Esophagus squamous epithelium (tissue), 4 donors: Measurements from ENCODE around the gene SKIC3.

Source experiments
- CTCF ChIP-seq, 6 experiments: fragments of 450-650 bp in 4 of 6; fragments of 200-600 bp in 2 of 6; sonication (generic) in 2 of 6; IDR thresholded peaks; one replicate each; pipeline ENCODE4 v1.5.1; 2016 to 2019; ENCODE audit warnings: antibody characterized with exemption in 6 of 6, mild to moderate bottlenecking in 4 of 6, moderate library complexity in 4 of 6
- POLR2A ChIP-seq, 4 donors: fragments of 450-650 bp; IDR thresholded peaks; one replicate each; pipeline ENCODE4 v1.6.1; 2017; ENCODE audit warnings: antibody characterized with exemption in 4 of 4, mild to moderate bottlenecking in 4 of 4, moderate library complexity in 3 of 4

- TF ChIP-seq CTCF (IDR thresholded peaks at IDR 0.05) = no peak
- no peak for TF ChIP-seq POLR2A (IDR thresholded peaks at IDR 0.05)
These were observed 3.1 kb upstream of the SKIC3 start for GRCh38 chr5:95557841-95558240.
